IgD-negative memory B cell (primary cell): ENCODE data around the gene DRICH1. TPM values are rescaled to one million over a fixed set of nuclear protein-coding genes. Genes with fewer than 3 reads are reported as not detected.
"Not testable (repeated sequence)": the region's sequence is repeated elsewhere in the genome, so short reads cannot be mapped to it uniquely, and the experiment has no call there.

Source experiments
- H3K27ac Mint-ChIP-seq, 3 donors: one replicate each; pipeline ENCODE4 v1.8.0; 2020 to 2022; ENCODE audit warnings: mild to moderate bottlenecking in 3 of 3, mixed read lengths in 3 of 3, moderate library complexity in 1 of 3
- H3K27me3 Mint-ChIP-seq: one replicate; pipeline ENCODE4 v1.8.0; 2021; ENCODE audit warnings: mixed read lengths
- H3K36me3 Mint-ChIP-seq: one replicate; pipeline ENCODE4 v1.8.0; 2020; ENCODE audit warnings: mild to moderate bottlenecking, mixed read lengths
- H3K4me1 Mint-ChIP-seq, 3 donors: one replicate each; pipeline ENCODE4 v1.8.0; 2020 to 2022; ENCODE audit warnings: mixed read lengths in 3 of 3, mild to moderate bottlenecking in 1 of 3
- H3K4me3 Mint-ChIP-seq, 4 donors: one replicate each; pipeline ENCODE4 v1.8.0; 2020 to 2022; ENCODE audit warnings: mild to moderate bottlenecking in 4 of 4, mixed read lengths in 4 of 4, moderate library complexity in 3 of 4
- H3K9me3 Mint-ChIP-seq, 3 donors: one replicate each; pipeline ENCODE4 v1.8.0; 2020 to 2021; ENCODE audit warnings: mixed read lengths in 3 of 3, mild to moderate bottlenecking in 1 of 3
- polyA plus RNA-seq: library from polyadenylated mRNA; unstranded; fragments of 300-500 nt; fragmentation: Illumina TruSeq; gene quantifications from one replicate; pipeline ENCODE4 v1.2.3, GENCODE V29; 2021

The DRICH1 gene
- polyA plus RNA-seq, 1 donor from 2014 or later = not detected

- Mint-ChIP-seq H3K27me3 (no peaks in the 10 kb centered on the region), H3K36me3 (no peaks in the 10 kb centered on the region), H3K4me1 (peaks cover 0 to 3% (median 0%) of the 10 kb centered on the region in 3 donors), H3K4me3 (no peak overlapping the region), H3K9me3 (no peaks in the 10 kb centered on the region), H3K27ac (no peak overlapping the region)
Observed at GRCh38 chr22:23622634-23623033, 9.5 kb downstream of the DRICH1 start.

- not testable (repeated sequence) for H3K36me3 Mint-ChIP-seq, H3K4me3 Mint-ChIP-seq, H3K27me3 Mint-ChIP-seq, H3K27ac Mint-ChIP-seq, H3K9me3 Mint-ChIP-seq, H3K4me1 Mint-ChIP-seq
Observed at GRCh38 chr22:23621916-23622315, 10.2 kb downstream of the DRICH1 start.

GRCh38 chr22:23621082-23621780 is 10.9 kb downstream of the DRICH1 start:
- Mint-ChIP-seq H3K36me3 (no peaks in the 10 kb centered on the region), H3K4me3 (no peak overlapping the region), H3K27me3 (no peaks in the 10 kb centered on the region), H3K27ac (peak overlapping the region in 1 of 3 donors; percentile 33), H3K4me1 (no peaks in the 10 kb centered on the region), H3K9me3 (no peaks in the 10 kb centered on the region)

- H3K4me1 Mint-ChIP-seq = no peaks in the 10 kb centered on the region
- H3K4me3 Mint-ChIP-seq = no peak overlapping the region
- no peaks in the 10 kb centered on the region for H3K27me3 Mint-ChIP-seq
- H3K27ac Mint-ChIP-seq = no peak overlapping the region
- no peaks in the 10 kb centered on the region for H3K9me3 Mint-ChIP-seq
- peaks cover 8% of the 10 kb centered on the region for H3K36me3 Mint-ChIP-seq
Observed at GRCh38 chr22:23613193-23613972, 18.7 kb downstream of the DRICH1 start.

GRCh38 chr22:23609983-23610781 is 21.9 kb downstream of the DRICH1 start:
- Mint-ChIP-seq H3K4me1 (no peaks in the 10 kb centered on the region), H3K27me3 (no peaks in the 10 kb centered on the region), H3K27ac (no peak overlapping the region), H3K36me3 (peaks cover 8% of the 10 kb centered on the region), H3K9me3 (no peaks in the 10 kb centered on the region), H3K4me3 (no peak overlapping the region)

GRCh38 chr22:23608583-23608982 is 23.5 kb downstream of the DRICH1 start:
- no peak overlapping the region for H3K27ac Mint-ChIP-seq
- no peaks in the 10 kb centered on the region for H3K9me3 Mint-ChIP-seq
- H3K27me3 Mint-ChIP-seq = no peaks in the 10 kb centered on the region
- H3K4me3 Mint-ChIP-seq = no peak overlapping the region
- H3K36me3 Mint-ChIP-seq = peaks cover 8% of the 10 kb centered on the region
- H3K4me1 Mint-ChIP-seq = no peaks in the 10 kb centered on the region

- peaks cover 5% of the 10 kb centered on the region for H3K36me3 Mint-ChIP-seq
- H3K4me1 Mint-ChIP-seq = no peaks in the 10 kb centered on the region
- no peaks in the 10 kb centered on the region for H3K9me3 Mint-ChIP-seq
- H3K27ac Mint-ChIP-seq = peak overlapping the region in 1 of 3 donors; percentile 27
- peaks cover 1% of the 10 kb centered on the region for H3K27me3 Mint-ChIP-seq
- no peak overlapping the region for H3K4me3 Mint-ChIP-seq
Observed at GRCh38 chr22:23606204-23607131, 25.7 kb downstream of the DRICH1 start.

GRCh38 chr22:23604939-23605712 is 27.0 kb downstream of the DRICH1 start:
- peaks cover 5% of the 10 kb centered on the region for H3K36me3 Mint-ChIP-seq
- no peak overlapping the region for H3K27ac Mint-ChIP-seq
- no peaks in the 10 kb centered on the region for H3K9me3 Mint-ChIP-seq
- H3K4me1 Mint-ChIP-seq = no peaks in the 10 kb centered on the region
- H3K27me3 Mint-ChIP-seq = peaks cover 1% of the 10 kb centered on the region
- no peak overlapping the region for H3K4me3 Mint-ChIP-seq

- no peaks in the 10 kb centered on the region for H3K36me3 Mint-ChIP-seq
- no peak overlapping the region for H3K27ac Mint-ChIP-seq
Observed at GRCh38 chr22:23603266-23603665, 28.9 kb downstream of the DRICH1 start.

GRCh38 chr22:23598805-23599518 is 33.2 kb downstream of the DRICH1 start:
- no peaks in the 10 kb centered on the region for H3K4me1 Mint-ChIP-seq
- H3K27ac Mint-ChIP-seq = no peak overlapping the region
- no peaks in the 10 kb centered on the region for H3K36me3 Mint-ChIP-seq
- H3K9me3 Mint-ChIP-seq = no peaks in the 10 kb centered on the region
- peaks cover 1% of the 10 kb centered on the region for H3K27me3 Mint-ChIP-seq
- H3K4me3 Mint-ChIP-seq = no peak overlapping the region

More at GRCh38 chr22:23603266-23603665, 28.9 kb downstream of the DRICH1 start:
- Mint-ChIP-seq H3K4me3 (no peak overlapping the region), H3K27me3 (peaks cover 1% of the 10 kb centered on the region), H3K9me3 (no peaks in the 10 kb centered on the region), H3K4me1 (no peaks in the 10 kb centered on the region)

- H3K4me3 Mint-ChIP-seq, H3K36me3 Mint-ChIP-seq, H3K27me3 Mint-ChIP-seq, H3K4me1 Mint-ChIP-seq, H3K9me3 Mint-ChIP-seq, H3K27ac Mint-ChIP-seq: not testable (repeated sequence)
Observed at GRCh38 chr22:23597576-23598268, 34.4 kb downstream of the DRICH1 start.

GRCh38 chr22:23595904-23596303 is 36.2 kb downstream of the DRICH1 start:
- not testable (repeated sequence) for H3K27ac Mint-ChIP-seq, H3K4me1 Mint-ChIP-seq, H3K27me3 Mint-ChIP-seq, H3K9me3 Mint-ChIP-seq, H3K36me3 Mint-ChIP-seq, H3K4me3 Mint-ChIP-seq

GRCh38 chr22:23591846-23592245 is 40.3 kb downstream of the DRICH1 start:
- no peaks in the 10 kb centered on the region for H3K36me3 Mint-ChIP-seq
- H3K27ac Mint-ChIP-seq = no peak overlapping the region

More at GRCh38 chr22:23591846-23592245, 40.3 kb downstream of the DRICH1 start:
- Mint-ChIP-seq H3K4me3 (no peak overlapping the region), H3K9me3 (peaks cover 0 to 5% (median 0%) of the 10 kb centered on the region in 3 donors), H3K4me1 (peaks cover 0 to 3% (median 0%) of the 10 kb centered on the region in 3 donors), H3K27me3 (peaks cover 4% of the 10 kb centered on the region)
